AG09309 (cell line): ENCODE measurements around the gene TPK1.

Experiments
- DNase-seq: peaks from one replicate; pipeline ENCODE4 v3.0.0-alpha.2; 2010; ENCODE audit warnings: low read depth
- H3K4me3 ChIP-seq: 2 replicates; pipeline ENCODE4 v1.5.1; 2011; ENCODE audit warnings: mild to moderate bottlenecking, low read depth, low read length, moderate library complexity; ENCODE audit not compliant: control insufficient read depth
- TF ChIP-seq, protein P1 (sequence below): IDR thresholded peaks from 2 replicates; pipeline ENCODE4 v1.5.1; 2011; ENCODE audit warnings: mild to moderate bottlenecking, low read depth, low read length, inconsistent platforms; ENCODE audit not compliant: insufficient read depth, control insufficient read depth; ENCODE audit errors: missing control alignments

The TPK1 gene

DNA sequence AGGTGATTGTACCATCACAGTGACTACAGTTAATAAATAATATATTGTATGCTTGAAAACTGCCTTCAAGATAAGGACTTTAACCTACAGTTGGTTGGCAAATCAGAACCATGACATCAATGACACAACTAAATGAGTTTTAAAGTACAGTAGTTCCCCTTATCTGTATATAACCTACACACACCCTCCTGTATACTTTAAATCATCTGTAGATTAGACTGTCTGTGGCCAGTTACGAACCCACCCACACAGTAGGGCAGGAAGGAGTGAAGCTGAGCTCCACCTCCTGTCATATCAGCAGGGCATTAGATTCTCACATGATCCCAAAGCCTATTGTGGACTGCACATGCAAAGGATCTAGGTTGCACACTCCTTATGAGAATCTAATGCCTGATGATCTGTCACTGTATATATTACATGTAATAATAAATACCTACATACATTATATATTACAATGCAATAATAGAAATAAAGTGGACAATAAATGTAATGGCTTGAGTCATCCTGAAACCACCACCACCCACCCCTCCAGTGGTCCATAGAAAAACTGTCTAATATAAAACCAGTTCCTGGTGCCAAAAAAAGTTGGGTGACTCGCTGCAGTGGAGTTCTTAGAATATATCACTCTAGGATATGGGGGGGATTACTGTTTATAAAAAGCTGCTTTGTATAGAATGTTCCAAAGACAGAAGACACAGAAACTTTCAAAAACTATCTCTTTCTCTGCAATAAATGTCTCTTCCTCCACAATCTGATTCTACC is 5.6 kb downstream of the TPK1 start:
- DNase-seq = no peak
- H3K4me3 ChIP-seq = no peak overlapping the region
- TF ChIP-seq, protein P1, sequence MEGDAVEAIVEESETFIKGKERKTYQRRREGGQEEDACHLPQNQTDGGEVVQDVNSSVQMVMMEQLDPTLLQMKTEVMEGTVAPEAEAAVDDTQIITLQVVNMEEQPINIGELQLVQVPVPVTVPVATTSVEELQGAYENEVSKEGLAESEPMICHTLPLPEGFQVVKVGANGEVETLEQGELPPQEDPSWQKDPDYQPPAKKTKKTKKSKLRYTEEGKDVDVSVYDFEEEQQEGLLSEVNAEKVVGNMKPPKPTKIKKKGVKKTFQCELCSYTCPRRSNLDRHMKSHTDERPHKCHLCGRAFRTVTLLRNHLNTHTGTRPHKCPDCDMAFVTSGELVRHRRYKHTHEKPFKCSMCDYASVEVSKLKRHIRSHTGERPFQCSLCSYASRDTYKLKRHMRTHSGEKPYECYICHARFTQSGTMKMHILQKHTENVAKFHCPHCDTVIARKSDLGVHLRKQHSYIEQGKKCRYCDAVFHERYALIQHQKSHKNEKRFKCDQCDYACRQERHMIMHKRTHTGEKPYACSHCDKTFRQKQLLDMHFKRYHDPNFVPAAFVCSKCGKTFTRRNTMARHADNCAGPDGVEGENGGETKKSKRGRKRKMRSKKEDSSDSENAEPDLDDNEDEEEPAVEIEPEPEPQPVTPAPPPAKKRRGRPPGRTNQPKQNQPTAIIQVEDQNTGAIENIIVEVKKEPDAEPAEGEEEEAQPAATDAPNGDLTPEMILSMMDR = no peak

DNA sequence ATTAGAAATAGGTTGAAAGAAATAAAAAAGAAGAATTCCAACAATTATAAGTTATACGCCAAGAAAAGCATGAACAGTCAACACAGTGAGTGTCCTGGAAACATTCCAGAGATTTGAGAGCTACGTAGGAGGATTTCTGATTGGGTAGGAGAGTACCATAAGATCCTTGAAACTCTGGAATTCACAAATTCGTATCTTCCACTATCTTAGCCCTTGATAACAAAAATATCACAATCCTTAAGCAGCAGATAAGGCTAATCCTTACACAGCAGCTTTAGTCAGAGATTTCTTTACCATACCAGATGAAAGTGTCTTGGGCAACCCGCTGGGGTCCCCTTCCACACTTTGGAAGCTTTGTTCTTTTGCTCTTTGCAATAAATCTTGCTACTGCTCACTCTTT is 8.2 kb downstream of the TPK1 start:
- no peak overlapping the region for H3K4me3 ChIP-seq
- no peak for DNase-seq
- TF ChIP-seq, protein P1 = no peak

DNA sequence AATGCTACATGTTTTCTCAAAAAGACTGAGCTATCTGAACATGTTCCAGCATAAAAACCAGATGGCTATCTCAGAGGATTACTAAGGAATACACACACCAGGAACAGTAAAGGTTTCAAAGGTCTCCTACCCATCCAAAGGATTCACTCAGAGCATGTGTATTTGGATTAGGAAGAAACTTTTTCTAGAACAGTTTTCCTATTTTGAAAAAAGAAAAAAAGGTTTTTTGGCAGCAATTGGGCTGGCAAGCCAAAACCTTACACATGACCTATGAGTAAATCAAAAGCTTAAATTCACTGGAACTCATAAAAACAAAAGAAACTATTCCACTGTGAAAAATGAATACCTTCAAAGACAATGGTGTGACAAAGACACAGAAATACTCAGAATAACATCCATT is 9.6 kb downstream of the TPK1 start:
- no peak for DNase-seq
- no peak overlapping the region for H3K4me3 ChIP-seq

DNA sequence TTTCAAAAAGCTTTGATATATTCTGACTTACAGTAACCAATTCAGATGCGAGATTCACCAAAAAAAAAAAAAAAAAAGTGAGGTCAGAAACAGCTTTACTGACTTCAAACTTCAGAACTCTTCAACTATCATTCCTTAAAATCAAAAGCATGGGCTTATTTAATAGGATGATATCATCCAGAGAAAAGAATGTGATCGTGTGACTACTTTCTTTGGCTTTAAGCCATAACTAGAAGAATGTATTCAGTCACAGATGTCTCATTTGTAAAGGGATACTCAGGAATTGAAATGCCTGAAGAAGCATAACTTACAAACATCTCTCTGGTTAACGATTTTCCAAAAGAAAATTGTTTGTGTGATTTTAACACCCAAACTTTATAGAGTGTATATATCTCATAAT is 11.5 kb downstream of the TPK1 start:
- no peak for DNase-seq
- H3K4me3 ChIP-seq = no peak overlapping the region
- TF ChIP-seq, protein P1 = no peak

More for the DNA sequence above, 9.6 kb downstream of the TPK1 start:
- TF ChIP-seq, protein P1 = no peak

DNA sequence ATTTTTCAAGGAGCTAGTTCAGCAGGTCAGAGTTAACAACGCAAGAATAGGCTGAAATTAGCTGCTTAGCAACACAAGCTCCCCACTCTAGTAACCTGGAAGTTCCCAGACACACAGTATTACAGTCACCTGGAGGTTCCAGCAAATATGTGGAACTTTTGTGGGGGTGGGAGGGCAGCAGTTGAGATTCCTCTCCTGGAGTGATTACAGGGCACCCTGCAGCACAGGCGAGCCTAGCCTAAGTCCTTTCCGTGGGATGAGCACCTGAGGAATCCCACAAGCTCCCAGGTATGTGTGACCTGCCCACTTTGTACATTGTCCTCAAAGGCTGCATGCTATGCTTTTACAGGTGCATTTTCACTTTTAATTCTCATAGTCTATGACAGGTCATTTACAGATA is 13.6 kb downstream of the TPK1 start:
- DNase-seq = no peak
- TF ChIP-seq, protein P1 = no peak

DNA sequence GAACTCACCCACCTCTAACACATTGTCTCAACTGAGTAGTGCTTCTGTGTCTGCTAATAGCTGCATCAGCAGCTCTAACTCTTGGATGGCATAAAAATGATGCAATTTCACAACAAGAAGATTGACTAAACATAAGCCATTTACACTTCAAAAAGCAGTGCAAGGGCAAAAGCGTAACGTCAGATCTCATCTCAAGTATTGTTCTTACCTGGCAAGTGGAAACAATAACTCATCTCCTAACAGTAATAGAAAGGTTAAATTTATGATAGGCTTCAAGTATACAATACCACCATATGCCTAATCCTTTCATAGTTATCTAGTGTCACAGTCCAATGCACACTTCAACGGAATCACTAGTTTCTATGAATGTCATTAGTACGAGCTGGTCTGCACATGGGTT is 14.8 kb downstream of the TPK1 start:
- no peak for DNase-seq
- TF ChIP-seq, protein P1 = no peak
- no peak overlapping the region for H3K4me3 ChIP-seq

More for the DNA sequence above, 13.6 kb downstream of the TPK1 start:
- H3K4me3 ChIP-seq = no peak overlapping the region
